HTERT RPE-1 (cell line): Measurements from ENCODE around the gene HMG20A.
"Not testable (repeated sequence)": the region's sequence is repeated elsewhere in the genome, so short reads cannot be mapped to it uniquely, and the experiment has no call there.

Experiments used
- in situ Hi-C: fragments of 300-500 bp; cut with MboI; formaldehyde crosslinking; loops from 4 replicates; pipeline ENCODE4 v1.14.3; 2020; ENCODE audit warnings: low sequenced_read_pairs

The HMG20A gene

DNA sequence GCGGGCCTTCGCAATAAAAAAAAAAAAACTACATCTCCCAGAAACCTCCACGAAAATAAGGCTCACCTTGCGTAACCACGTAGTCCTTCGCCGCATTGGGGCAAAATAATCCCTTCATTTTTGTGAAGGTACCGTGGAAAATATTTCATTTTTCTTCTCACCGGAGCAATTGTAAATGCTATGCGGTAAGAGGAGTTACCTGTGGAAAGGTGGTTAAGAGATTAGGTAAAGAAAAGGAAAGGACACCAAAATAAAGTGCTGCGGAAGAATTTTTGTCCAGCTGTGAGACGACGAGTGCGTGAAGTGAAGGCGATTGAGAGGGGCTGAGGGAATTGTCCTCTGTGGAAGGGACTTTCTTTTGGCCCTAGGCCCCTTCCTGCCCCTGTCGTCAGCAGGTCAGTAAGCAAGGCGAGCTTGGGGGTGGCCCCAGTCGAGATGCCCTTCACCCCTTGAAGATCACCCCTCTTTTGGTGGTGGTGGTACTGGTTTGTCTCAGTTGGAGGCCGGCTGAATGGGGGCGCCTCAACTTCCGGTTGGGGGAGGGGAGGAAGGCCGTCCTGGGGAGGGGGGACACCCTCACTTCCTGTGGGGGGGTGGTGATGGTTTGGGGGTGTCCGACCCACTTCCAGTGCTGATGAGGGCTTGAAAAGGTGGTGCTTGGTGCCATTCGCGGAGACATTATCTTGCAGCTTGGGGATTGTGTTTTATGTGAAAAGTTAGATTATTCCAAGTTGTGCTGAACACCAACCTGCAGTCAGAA lies at the start of gene HMG20A:
HMG20A (plus strand) TSS at position 279 of the 760 bp plus-strand sequence. CDS start 37,520 bp downstream, outside the sequence.
- in situ Hi-C loops = no loop called here

DNA sequence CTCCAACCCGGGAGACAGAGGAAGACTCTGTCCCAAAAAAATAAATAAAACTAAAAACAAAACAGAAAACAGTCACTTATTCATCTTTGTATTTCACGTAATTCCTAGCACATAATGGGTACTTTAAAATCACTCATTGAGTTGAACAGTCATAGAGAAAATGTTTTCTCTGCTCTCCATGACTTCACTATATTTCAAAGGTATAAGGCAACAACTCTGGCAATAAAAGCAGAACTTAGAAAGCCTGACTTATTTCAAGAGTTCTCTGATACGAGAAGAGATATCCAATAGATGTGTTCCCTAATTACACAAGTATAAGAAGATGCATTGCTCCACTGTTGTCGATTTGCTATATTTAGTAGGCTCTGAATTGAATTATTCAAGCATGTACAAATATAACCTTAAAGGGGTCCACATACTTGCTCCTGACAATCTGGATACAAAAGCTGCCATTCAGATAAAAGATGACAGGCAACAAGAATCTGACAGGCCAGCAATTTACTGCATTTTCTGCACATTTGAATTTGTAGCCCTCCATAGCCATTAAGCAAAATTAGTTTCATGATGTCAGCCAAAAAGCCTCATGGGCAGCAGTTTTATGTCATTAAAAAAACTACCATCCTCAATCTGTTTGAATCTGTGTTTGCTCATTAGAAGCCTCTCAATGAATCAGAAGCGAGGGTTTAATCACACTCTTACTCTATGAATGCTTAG lies 48.7 kb upstream of the HMG20A start:
- in situ Hi-C loops = no loop called here

DNA sequence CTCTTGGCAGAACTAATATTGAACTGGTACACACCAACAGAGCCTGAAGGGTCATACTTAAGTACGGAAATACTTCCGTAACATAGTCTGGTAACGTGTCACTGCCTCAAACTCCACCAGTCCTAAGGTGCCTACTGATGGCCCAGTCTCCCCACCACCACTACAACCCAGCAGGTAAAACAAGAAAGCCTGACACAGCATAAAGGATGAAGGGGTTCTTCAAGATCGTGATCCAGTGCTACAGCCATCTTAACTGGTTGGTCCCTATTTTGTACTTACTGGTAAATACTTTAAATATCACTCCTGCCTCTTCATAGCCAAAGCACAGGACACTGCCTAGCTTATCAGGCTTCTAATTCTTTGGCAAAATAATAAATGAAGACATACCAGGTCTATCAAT lies 47.2 kb upstream of the HMG20A start:
- in situ Hi-C loops = no loop called here

DNA sequence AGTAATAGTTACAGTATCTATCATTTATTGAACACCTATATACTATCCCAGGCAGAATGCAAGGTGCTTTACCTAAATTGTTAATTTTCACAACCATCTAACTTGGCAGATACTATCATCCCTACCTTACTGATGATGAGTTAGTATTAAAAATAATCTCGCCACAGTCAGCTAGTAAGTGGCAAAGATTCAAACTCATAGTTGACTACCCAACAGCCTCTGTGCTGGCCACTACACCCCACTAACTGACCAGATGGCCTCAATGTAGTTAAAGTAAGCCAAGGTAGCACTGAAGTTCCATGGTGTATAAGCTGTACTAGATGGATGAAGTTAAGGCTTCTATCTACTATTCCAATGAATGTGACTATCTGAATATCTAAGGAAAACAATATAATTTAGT lies 45.6 kb upstream of the HMG20A start:
- in situ Hi-C loops = no loop called here

DNA sequence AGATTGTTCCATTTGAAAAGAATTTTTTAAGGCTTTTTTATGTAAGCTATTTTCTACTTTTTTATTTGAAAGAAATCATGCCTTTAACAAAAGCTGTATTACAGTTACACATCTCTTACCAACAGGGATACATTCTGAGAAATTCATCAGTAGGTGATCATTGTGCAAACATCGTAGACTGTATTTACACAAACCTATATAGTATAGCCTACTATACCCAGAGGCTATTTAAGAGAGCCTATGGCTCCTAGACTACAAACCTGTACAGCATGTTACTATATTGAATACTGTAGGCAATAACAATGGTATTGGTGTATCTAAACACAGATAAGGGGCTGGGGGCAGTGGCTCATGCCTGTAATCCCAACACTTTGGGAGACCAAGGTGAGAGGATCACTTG lies 43.9 kb upstream of the HMG20A start:
- in situ Hi-C loops = no loop called here

DNA sequence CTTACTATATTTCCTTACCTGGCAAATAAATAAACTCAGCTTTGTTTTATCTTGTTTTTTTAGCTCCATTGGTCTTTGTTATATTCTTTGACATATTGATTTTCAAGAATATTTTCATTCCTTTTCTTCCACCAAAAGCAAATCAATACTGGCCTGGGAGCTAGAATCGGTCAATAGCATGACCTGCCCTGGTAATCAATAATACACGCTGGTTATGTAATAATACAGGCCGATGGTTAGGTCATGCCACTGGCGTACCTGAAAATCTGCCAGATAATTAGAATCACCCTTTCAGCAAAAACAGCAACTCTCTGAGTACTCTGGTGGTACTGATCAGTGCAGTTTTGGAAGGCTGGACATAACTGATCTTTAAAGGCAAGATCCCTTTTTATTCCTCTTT lies 40.7 kb upstream of the HMG20A start:
- in situ Hi-C loops = no loop called here

DNA sequence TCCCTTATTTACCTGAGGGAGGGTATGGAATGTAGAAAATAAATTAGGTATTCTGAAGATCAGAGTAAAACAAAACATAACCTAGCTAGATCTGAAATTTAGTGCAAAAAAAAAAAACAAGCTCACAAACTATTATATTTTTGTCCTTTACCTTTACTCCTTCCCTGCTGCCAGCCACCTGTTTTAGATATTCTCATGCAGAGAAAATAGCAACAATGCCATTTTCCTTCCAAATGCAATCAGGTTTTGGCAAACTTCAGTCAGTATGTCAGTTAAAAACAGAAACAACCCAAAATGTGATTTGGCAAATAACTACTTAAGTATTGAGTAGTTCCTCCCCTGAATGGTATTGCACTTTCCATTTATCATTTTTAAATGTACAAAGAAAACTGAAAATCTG lies 36.6 kb upstream of the HMG20A start:
- in situ Hi-C loops = no loop called here

DNA sequence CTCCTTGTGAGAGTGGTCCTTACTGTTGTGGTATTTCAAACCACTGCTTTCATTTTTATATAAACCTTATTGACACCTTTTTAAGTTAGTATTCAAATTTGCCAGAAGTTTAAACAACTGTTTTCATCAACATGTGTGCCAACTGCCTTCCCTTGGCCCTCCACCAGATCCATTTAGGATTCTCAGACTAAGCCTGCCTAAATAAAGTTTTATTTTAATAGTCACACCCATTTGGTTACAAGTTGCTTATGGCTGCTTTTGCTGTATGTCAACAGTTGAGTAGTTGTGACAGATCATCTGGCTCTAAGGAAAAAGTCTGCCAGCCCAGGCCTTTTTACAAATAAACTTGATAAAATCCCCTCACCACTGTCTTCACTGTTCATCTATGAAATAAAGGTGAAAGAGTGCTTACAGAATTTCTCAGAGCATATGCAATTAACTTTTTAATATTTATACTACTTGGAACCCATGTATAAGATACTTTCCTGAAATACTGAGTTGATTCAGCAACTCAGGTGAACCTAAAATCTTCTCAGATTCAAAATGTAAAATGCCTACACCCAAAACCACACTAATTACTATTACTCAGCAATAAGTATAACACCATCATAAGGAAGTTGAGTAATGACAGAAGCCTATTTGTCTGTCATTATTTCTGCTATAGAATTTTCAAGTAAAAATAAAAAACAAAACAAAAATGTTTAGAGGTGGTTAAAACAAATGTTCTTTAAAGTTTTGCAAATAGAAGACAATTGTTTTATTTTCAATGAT lies 35.9 kb upstream of the HMG20A start:
- in situ Hi-C loops = no loop called here

DNA sequence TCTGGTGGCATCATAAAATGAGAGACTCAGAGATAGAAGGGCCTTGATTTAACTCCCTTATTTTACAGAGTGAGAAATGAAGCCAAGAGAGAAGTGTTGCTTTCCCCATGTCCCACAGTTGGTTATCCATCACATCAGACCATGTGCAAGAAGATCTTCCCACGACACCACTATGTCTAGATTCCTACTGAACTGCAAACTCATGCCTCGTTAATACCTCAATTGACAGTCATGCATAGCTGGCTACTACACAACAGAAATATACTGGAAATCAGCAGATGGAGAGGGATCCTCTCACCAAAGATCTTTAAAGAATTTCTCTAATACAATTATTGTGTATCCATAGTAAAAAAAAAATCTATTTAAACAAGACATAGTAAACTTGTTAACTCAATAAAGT lies 34.1 kb upstream of the HMG20A start:
- in situ Hi-C loops = no loop called here

DNA sequence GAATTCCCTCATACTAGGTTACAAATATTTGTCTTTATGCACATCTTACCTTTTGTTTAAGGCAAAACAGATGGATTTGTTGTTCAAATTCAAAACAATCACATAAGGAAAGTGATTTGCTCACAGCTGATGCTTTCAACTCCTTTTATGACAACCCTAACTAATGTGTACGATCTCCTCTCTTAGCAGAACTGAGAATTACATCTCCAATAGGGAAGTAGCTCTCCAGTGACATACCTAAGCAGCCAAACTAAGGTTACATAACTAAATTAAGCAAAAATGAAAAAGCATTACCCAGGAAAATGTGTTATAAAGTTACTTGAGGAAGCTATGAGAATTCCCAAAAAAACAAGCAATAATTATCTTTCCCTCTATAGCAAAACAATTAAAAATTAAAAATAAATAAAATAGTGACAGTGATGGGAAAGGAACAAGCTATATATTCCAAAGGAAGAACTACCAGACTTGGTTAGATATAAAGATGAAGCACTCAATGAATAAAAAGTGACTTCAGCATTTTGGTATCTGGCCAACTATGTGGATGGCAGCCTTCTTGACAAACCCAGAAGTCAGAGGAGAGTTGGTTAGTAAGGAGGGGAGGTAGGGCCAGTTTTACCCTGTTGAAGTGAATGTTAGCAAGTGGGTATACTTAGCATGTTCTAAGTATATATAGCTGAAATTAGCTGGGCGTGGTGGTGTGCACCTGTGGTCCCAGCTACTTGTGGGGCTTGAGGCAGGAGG lies 33.2 kb upstream of the HMG20A start:
- in situ Hi-C loops = no loop called here

DNA sequence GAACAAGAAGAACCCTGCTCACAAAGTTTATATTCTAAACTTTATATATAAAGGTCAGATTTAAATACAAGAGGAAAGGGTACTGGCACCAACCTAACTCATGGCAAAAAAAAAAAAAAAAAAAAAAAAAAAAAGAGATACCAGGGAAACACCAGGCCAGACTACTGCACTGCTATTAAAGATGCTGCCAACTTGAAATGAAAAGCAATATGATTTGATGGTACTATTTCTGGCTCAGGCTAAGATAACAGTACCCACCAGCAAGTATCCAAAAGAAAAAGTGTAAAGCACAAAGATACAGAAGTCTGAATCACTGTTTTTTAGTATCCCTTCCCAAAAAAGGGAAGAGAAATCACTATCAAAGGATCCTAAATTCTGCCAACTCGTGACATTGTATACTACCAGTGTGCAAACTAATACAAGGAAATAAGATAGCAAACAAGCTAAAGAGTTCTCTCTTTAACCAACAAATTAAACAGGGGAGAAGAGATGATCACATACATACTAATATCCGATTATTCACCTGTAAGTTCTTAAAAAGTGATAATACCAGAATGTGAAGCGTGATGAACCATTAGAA lies 29.2 kb upstream of the HMG20A start:
- in situ Hi-C loops = no loop called here

DNA sequence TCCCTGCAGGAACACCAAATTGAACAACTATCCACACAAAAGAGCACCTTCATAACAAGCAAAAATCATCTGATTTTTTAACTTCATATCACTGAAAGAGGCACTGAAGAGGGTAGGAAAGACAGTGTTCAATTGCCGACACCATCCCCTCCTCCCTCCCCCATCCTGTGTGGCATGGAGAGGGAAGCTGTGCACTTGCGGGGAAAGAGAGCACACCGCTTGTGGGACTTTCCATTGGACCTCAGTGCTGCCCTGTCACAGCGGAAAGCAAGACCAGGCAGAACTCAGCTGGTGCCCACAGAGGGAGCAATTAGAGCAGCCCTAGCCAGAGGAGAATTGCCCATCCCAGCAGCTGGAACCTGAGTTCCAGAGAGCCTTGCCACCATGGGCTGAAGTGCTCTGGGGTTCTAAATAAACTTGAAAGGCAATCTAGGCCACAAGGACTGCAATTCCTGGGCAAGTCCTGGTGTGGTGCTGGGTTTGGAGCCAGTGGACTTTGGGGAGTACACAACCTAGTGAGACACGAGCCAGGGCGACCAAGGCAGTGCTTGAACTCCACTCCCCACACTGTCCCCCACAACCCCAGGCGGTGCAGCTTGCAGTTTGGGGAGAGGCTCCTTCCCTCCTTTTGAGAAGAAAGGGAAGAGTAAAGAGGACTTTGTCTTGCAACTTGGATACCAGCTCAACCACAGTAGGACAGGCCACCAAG lies 27.8 kb upstream of the HMG20A start:
- in situ Hi-C loops = no loop called here

DNA sequence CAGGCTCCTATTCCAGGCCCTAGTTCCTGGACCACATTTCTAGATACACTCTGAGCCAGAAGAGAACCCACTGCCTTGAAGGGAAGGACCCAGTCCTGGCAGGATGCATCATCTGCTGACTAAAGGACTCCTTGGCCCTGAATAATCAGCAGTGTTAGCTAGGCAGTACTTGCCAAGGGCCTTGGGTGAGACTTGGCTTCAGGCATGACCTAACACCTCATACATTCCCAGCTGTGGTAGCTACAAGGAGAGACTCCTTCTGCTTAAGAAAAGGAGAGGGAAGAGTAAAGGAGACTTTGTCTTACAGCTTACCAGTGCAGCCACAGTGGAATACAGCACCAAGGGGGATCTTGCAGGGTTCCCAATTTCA lies 27.2 kb upstream of the HMG20A start:
- in situ Hi-C loops = no loop called here

DNA sequence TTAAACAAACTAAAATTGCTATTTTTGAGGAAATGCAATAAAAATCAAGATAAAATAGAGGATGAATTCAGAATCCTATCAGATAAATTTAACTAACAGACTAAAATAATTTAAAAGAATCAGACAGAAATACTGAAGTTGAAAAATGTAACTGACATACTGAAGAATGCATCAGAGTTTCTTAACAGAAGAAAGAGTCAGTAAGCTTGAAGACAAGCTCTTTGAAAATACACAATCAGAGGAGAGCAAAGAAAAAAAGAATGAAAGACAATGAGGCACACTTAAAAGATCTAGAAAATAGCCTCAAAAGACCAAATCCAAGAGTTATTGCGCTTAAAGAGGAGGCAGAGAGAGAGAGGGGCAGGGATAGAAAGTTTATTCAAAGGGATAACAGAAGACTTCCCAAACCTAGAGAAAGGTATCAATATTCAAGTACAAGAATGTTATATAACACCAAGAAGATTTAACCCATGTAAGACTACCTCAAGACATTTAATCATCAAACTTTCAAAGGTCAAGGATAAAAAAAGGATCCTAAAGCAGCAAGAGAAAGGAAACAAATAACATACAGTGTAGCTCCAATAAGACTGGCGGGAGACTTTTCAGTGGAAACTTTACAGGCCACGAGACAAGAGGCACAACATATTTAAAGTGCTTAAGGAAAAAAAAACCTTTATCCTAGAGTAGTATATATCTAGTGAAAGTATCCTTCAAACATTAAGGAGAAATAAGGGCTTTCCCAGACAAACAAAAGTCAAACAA lies 25.5 kb upstream of the HMG20A start:
- in situ Hi-C loops = no loop called here

DNA sequence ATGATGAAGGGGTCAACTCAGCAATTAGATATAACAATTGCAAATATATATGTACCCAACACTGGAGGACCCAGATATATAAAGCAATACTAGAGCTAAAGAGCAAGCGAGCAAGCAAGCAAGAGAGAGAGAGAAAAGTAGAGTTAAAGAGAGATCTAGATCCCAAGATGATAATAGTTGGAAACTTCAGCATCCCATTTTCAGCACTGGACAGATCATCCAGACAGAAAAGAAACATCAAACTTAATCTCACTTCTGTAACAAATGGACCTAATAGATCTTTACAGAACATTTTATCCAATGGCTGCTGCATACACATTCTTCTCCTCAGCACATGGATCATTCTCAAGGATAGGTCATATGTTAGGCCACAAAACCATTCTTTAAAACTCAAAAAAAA lies 24.0 kb upstream of the HMG20A start:
- in situ Hi-C loops = no loop called here

DNA sequence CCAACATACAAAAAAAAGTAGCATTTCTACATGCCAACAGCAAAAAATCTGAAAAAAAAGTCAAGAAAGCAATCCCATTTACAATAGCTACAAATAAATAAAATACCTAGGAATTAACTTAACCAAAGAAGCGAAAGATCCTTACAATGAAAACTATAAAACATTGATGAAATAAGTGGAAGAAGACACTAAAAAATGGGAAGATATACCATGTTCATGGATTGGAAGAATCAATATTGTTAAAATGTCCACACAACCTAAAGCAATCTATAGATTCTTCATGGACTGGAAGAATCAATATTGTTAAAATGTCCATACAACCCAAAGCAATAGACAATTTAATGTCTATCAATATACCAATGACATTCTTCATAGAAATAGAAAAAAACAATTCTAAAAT lies 21.8 kb upstream of the HMG20A start:
- in situ Hi-C loops = no loop called here

DNA sequence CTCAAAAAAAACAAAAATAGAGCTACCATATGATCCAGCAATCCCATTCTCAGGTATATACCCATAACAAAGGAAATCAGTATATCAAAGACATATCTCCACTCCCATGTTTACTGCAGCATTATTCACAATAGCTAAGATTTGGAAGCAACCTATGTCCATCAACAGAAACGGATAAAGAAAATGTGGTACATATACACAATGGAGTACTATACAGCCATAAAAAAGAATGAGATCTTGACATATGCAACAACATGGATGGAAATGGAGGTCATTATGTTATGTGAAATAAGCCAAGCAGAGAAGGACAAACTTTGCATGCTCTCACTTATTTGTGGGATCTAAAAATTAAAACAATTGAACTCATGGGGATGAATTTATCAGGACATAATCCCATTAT lies 20.4 kb upstream of the HMG20A start:
- in situ Hi-C loops = no loop called here

DNA sequence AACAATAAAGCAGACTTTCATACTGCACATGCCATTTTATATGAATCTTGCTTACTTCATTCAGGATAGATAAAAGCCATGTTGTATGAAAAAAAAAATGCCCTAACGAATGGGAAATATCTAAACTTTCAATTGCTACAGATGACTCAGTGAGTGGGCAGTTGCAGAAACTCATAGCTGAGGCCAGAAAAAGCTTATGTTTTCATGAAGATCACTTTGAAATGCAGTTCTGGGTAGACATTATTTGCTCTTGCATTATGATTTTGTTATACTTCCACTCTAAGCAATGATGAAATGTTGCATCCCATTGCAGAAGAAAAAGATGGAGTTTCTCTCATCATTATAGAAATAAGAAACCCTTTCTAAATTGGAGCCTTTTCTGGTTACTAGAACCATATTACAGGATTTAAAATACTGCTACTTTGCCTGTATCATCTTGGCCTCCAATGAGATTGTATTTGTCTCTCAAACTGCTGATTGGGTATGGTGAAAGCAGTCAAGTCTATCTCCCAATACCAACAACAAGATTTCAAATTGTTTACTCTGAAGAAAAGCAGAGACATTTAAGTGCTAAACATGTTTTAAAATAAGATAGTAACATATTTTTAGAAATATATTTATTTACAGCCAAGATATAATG lies 17.8 kb upstream of the HMG20A start:
- in situ Hi-C loops = no loop called here

DNA sequence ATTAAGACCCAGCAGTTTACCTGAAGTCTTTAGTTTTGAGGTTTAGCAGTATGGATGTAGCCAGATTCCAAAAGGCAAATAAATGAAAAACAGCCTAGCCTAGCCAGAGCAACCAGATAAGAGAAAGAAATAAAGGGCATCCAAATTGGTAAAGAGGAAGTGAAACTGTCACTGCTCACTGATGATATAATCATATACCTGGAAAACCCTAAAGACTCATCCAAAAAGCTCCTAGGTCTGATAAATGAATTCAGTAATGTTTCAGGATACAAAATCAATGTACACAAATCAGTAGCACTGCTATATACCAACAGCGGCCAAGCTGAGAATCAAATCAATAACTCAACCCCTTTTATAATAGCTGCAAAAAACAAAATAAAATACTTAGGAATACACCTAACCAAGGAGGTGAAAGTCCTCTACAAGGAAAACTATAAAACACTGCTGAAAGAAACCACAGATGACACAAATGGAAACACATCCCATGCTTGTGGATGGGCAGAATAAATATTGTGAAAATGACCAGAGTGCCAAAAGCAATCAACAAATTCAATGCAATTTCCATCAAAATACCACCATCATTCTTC lies 14.4 kb upstream of the HMG20A start:
- in situ Hi-C loops = not testable (repeated sequence)
